H9 (cell line): ENCODE measurements around the gene EGFR. TPM values are rescaled to one million over a fixed set of nuclear protein-coding genes. Genes with fewer than 3 reads are reported as not detected.

ENCODE experiments used
- DNase-seq: peaks from one replicate; pipeline ENCODE4 v3.0.0-alpha.2; 2017
- H2AFZ ChIP-seq: one replicate; pipeline ENCODE4 v1.6.1; 2013; ENCODE audit warnings: mild to moderate bottlenecking, low read length, control low read depth, moderate library complexity
- H2AK5ac ChIP-seq: 2 replicates; pipeline ENCODE4 v1.6.1; 2013; ENCODE audit warnings: low read length, control low read depth, mixed read lengths; ENCODE audit not compliant: insufficient read length
- H2BK120ac ChIP-seq: one replicate; pipeline ENCODE4 v1.6.1; 2013; ENCODE audit warnings: low read depth, mild to moderate bottlenecking, low read length, control low read depth, inconsistent platforms; ENCODE audit not compliant: poor library complexity, severe bottlenecking
- H2BK12ac ChIP-seq: 2 replicates; pipeline ENCODE4 v1.6.1; 2013; ENCODE audit warnings: low read length, control low read depth, mixed read lengths, low read depth; ENCODE audit not compliant: insufficient read length
- H2BK15ac ChIP-seq: 2 replicates; pipeline ENCODE4 v1.6.1; 2013; ENCODE audit warnings: low read depth, low read length, control low read depth
- H2BK20ac ChIP-seq: one replicate; pipeline ENCODE4 v1.6.1; 2013; ENCODE audit warnings: low read depth, mild to moderate bottlenecking, low read length, control low read depth, inconsistent platforms; ENCODE audit not compliant: poor library complexity, severe bottlenecking
- H2BK5ac ChIP-seq: 2 replicates; pipeline ENCODE4 v1.6.1; 2013; ENCODE audit warnings: low read length, control low read depth, mixed read lengths; ENCODE audit not compliant: insufficient read length
- H3K14ac ChIP-seq: 2 replicates; pipeline ENCODE4 v1.6.1; 2013; ENCODE audit warnings: low read length, control low read depth; ENCODE audit not compliant: insufficient read depth
- H3K18ac ChIP-seq: 2 replicates; pipeline ENCODE4 v1.6.1; 2013; ENCODE audit warnings: low read depth, mild to moderate bottlenecking, mixed read lengths, low read length, control low read depth; ENCODE audit not compliant: insufficient read length
- H3K23ac ChIP-seq: 2 replicates; pipeline ENCODE4 v1.6.1; 2013; ENCODE audit warnings: low read length, control low read depth, mixed read lengths, low read depth; ENCODE audit not compliant: insufficient read length
- H3K23me2 ChIP-seq: 2 replicates; pipeline ENCODE4 v1.6.1; 2013; ENCODE audit warnings: low read depth, mild to moderate bottlenecking, mixed read lengths, low read length, control low read depth; ENCODE audit not compliant: insufficient read length, poor library complexity, severe bottlenecking
- H3K27ac ChIP-seq: 2 replicates; pipeline ENCODE4 v1.5.1; 2013; ENCODE audit warnings: low read length, control low read depth, mixed read lengths, low read depth; ENCODE audit not compliant: insufficient read length
- H3K27me3 ChIP-seq: 2 replicates; pipeline ENCODE4 v1.6.1; 2013; ENCODE audit warnings: low read length, control low read depth, inconsistent platforms; ENCODE audit not compliant: insufficient read depth
- H3K4ac ChIP-seq: 2 replicates; pipeline ENCODE4 v1.6.1; 2013; ENCODE audit warnings: low read depth, mild to moderate bottlenecking, control low read depth, inconsistent platforms, low read length, moderate library complexity
- H3K4me1 ChIP-seq: 2 replicates; pipeline ENCODE4 v1.6.1; 2013; ENCODE audit warnings: low read length, control low read depth, inconsistent platforms; ENCODE audit not compliant: insufficient read depth
- H3K4me2 ChIP-seq: 2 replicates; pipeline ENCODE4 v1.6.1; 2013; ENCODE audit warnings: low read length, control low read depth, mixed read lengths; ENCODE audit not compliant: insufficient read length, insufficient read depth
- H3K56ac ChIP-seq: 2 replicates; pipeline ENCODE4 v1.6.1; 2013; ENCODE audit warnings: low read depth, mild to moderate bottlenecking, mixed read lengths, low read length, control low read depth; ENCODE audit not compliant: insufficient read length
- H3K79me1 ChIP-seq: 2 replicates; pipeline ENCODE4 v1.6.1; 2013; ENCODE audit warnings: low read depth, mild to moderate bottlenecking, moderate library complexity, low read length, control low read depth, inconsistent platforms; ENCODE audit not compliant: insufficient read depth, poor library complexity, severe bottlenecking
- H3K79me2 ChIP-seq: 2 replicates; pipeline ENCODE4 v1.6.1; 2013; ENCODE audit warnings: low read length, control low read depth, inconsistent platforms; ENCODE audit not compliant: insufficient read depth
- H3K9ac ChIP-seq: 2 replicates; pipeline ENCODE4 v1.6.1; 2013; ENCODE audit warnings: low read length, control low read depth, mixed read lengths; ENCODE audit not compliant: insufficient read length; ENCODE audit errors: extremely low read depth
- H3K9me3 ChIP-seq: one replicate; pipeline ENCODE4 v1.6.1; 2013; ENCODE audit warnings: low read depth, low read length, inconsistent platforms; ENCODE audit not compliant: control insufficient read depth
- H3T11ph ChIP-seq: one replicate; pipeline ENCODE4 v1.6.1; 2013; ENCODE audit warnings: mild to moderate bottlenecking, low read length, control low read depth, inconsistent platforms
- H4K20me1 ChIP-seq: one replicate; pipeline ENCODE4 v1.6.1; 2013; ENCODE audit not compliant: control insufficient read depth, insufficient read length, insufficient read depth
- H4K5ac ChIP-seq: 2 replicates; pipeline ENCODE4 v1.6.1; 2013; ENCODE audit warnings: low read depth, mild to moderate bottlenecking, mixed read lengths, low read length, control low read depth; ENCODE audit not compliant: insufficient read length
- H4K8ac ChIP-seq: replicated peaks from 2 replicates; pipeline ENCODE4 v1.6.1; 2013; ENCODE audit warnings: low read length, control low read depth, mixed read lengths, low read depth; ENCODE audit not compliant: insufficient read length
- H4K91ac ChIP-seq: 2 replicates; pipeline ENCODE4 v1.6.1; 2013; ENCODE audit warnings: low read depth, mild to moderate bottlenecking, moderate library complexity, mixed read lengths, low read length, control low read depth; ENCODE audit not compliant: insufficient read length
- H3K27ac Mint-ChIP-seq, 3 experiments: 2 replicates in 2 of 3; 3 replicates in 1 of 3; pipeline ENCODE4 v1.8.0; 2020 to 2021; ENCODE audit warnings: mixed read lengths in 3 of 3, mild to moderate bottlenecking in 1 of 3, moderate library complexity in 1 of 3
- H3K27me3 Mint-ChIP-seq: 2 replicates; pipeline ENCODE4 v1.8.0; 2021; ENCODE audit warnings: low read depth, mild to moderate bottlenecking, moderate library complexity, mixed read lengths
- H3K36me3 Mint-ChIP-seq, 3 experiments: 2 replicates in 2 of 3; 3 replicates in 1 of 3; pipeline ENCODE4 v1.8.0; 2020 to 2021; ENCODE audit warnings: low read depth in 3 of 3, mixed read lengths in 3 of 3; ENCODE audit not compliant: insufficient read depth in 1 of 3
- H3K4me1 Mint-ChIP-seq, 2 experiments: 2 replicates each; pipeline ENCODE4 v1.8.0; 2020; ENCODE audit warnings: mixed read lengths in 2 of 2
- H3K4me3 Mint-ChIP-seq, 2 experiments: 2 replicates in 1 of 2; 3 replicates in 1 of 2; pipeline ENCODE4 v1.8.0; 2020 to 2021; ENCODE audit warnings: mild to moderate bottlenecking in 2 of 2, mixed read lengths in 2 of 2, moderate library complexity in 1 of 2
- H3K9me3 Mint-ChIP-seq, 2 experiments: 2 replicates in 1 of 2; 3 replicates in 1 of 2; pipeline ENCODE4 v1.8.0; 2020; ENCODE audit warnings: mild to moderate bottlenecking in 2 of 2, mixed read lengths in 2 of 2, moderate library complexity in 1 of 2
- WGBS: extraction: QIAGEN DNeasy Blood & Tissue Kit; methylation state at CpG from one replicate; pipeline ENCODE4 v1.1.7; 2013; ENCODE audit warnings: missing lambda C conversion rate, low lambda C conversion rate, mixed read lengths; ENCODE audit not compliant: insufficient read length; ENCODE audit errors: extremely low coverage; 5-methylcytosine and 5-hydroxymethylcytosine counted together
- total RNA-seq: library from RNA; stranded (reverse); gene quantifications from 2 replicates; pipeline ENCODE4 v1.2.1, GENCODE V29; 2021
- TF ChIP-seq, protein P1 (sequence below): fragments of 200-600 bp; sonication (generic); conservative IDR thresholded peaks from 3 replicates; pipeline ENCODE4 v1.8.0; 2021; ENCODE audit warnings: antibody characterized with exemption, mild to moderate bottlenecking

EGFR gene
- total RNA-seq, 1 experiment from 2014 or later = 3.3 TPM

DNA sequence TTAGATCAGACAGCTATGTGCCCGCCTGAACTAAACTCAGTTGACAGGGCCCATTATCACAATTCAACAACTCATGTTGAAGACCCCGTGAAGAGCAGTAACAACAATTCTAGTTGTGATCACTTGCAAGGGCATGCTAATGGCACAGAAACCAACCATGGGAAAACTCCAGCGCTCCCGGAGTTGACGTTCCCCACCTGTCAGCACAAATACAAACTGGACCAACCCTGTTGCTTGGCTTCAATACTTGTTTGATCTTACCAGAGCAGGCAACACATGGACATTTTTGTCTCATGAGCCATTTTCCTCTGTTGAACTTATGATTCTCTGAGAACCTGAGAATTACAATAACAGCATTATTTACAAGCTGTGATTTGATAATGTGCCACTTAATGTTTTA lies 227.4 kb downstream of the EGFR start:
- Histone ChIP-seq H2BK20ac (no peak overlapping the region), H3K4ac (no peak overlapping the region), H3K23me2 (peaks cover 2% of the 10 kb centered on the region), H2AK5ac (no peak overlapping the region), H4K5ac (no peak overlapping the region), H3K27me3 (no peaks in the 10 kb centered on the region), H3K4me1 (no peaks in the 10 kb centered on the region), H4K20me1 (no peaks in the 10 kb centered on the region), H3K56ac (no peak overlapping the region), H3K27ac (no peak overlapping the region), H4K8ac (no peak overlapping the region), H3K9me3 (no peaks in the 10 kb centered on the region), H3K4me2 (no peak overlapping the region), H4K91ac (no peak overlapping the region), H3K23ac (no peak overlapping the region), H3K14ac (no peak overlapping the region), H2BK120ac (no peak overlapping the region), H2BK15ac (no peak overlapping the region), H2BK12ac (no peak overlapping the region), H3K79me2 (no peaks in the 10 kb centered on the region), H2BK5ac (no peak overlapping the region), H3T11ph (no peak overlapping the region), H3K79me1 (no peaks in the 10 kb centered on the region), H2AFZ (no peak overlapping the region), H3K9ac (no peak overlapping the region), H3K18ac (no peak overlapping the region)
- peaks cover 4% of the 10 kb centered on the region in 2 experiments; a peak in 3 of 4 replicates for H3K4me1 Mint-ChIP-seq
- no peak for DNase-seq
- H3K27me3 Mint-ChIP-seq = peaks cover 4% of the 10 kb centered on the region; the same call in 1 of the 2 replicates
- TF ChIP-seq, protein P1, sequence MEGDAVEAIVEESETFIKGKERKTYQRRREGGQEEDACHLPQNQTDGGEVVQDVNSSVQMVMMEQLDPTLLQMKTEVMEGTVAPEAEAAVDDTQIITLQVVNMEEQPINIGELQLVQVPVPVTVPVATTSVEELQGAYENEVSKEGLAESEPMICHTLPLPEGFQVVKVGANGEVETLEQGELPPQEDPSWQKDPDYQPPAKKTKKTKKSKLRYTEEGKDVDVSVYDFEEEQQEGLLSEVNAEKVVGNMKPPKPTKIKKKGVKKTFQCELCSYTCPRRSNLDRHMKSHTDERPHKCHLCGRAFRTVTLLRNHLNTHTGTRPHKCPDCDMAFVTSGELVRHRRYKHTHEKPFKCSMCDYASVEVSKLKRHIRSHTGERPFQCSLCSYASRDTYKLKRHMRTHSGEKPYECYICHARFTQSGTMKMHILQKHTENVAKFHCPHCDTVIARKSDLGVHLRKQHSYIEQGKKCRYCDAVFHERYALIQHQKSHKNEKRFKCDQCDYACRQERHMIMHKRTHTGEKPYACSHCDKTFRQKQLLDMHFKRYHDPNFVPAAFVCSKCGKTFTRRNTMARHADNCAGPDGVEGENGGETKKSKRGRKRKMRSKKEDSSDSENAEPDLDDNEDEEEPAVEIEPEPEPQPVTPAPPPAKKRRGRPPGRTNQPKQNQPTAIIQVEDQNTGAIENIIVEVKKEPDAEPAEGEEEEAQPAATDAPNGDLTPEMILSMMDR = no peak
- no peaks in the 10 kb centered on the region; a peak in 1 of 7 replicates for H3K36me3 Mint-ChIP-seq
- H3K27ac Mint-ChIP-seq = no peak overlapping the region
- no CpG with 5 or more reads among the region's 5 CpGs for whole genome bisulfite sequencing
- H3K4me3 Mint-ChIP-seq = no peak overlapping the region
- H3K9me3 Mint-ChIP-seq = no peaks in the 10 kb centered on the region
